GM18868 (cell line): ENCODE results near the gene PEMT.

ENCODE experiments used
- ATAC-seq: cut with Tn5 transposase; IDR thresholded peaks from one replicate; pipeline ENCODE4 v1.9.1; 2021; ENCODE audit warnings: mild to moderate bottlenecking, moderate library complexity; ENCODE audit not compliant: unreplicated experiment

Gene PEMT

DNA sequence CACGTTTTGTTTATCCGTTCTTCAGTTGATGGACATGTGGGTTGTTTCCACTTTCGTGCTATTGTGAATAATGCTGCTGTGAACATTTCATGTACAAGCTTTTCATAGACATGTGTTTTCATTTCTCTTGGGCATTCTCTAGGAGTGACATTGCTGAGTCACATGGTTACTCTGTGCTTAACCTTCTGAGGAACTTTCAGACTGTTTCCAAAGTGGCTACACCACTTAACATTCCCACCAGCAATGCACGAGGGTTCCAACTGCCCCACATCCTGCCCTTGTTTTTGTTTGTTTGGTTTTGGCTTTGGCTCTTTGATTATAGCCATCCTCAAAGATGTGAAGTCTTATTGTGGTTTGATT is 14.2 kb upstream of the PEMT start:
- ATAC-seq = no peak

GRCh38 chr17:17605083-17605728 is 13.7 kb upstream of the PEMT start:
- ATAC-seq = no peak

DNA sequence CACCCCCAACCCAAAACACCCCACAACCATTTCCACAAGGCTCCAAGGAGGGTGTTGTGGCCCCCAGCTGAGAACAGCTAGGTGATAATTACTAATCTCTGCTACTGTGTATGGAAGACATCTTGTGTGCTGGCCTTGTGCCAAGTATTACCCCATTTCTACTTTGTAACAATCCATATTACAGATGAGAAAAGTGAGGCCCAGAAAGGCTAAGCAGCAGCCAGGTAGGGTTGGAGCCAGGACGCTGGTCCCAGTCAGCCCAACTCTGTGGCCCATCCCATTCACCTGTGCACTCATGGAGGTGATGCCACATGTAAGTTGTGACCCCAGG is 12.4 kb upstream of the PEMT start:
- no peak for ATAC-seq

DNA sequence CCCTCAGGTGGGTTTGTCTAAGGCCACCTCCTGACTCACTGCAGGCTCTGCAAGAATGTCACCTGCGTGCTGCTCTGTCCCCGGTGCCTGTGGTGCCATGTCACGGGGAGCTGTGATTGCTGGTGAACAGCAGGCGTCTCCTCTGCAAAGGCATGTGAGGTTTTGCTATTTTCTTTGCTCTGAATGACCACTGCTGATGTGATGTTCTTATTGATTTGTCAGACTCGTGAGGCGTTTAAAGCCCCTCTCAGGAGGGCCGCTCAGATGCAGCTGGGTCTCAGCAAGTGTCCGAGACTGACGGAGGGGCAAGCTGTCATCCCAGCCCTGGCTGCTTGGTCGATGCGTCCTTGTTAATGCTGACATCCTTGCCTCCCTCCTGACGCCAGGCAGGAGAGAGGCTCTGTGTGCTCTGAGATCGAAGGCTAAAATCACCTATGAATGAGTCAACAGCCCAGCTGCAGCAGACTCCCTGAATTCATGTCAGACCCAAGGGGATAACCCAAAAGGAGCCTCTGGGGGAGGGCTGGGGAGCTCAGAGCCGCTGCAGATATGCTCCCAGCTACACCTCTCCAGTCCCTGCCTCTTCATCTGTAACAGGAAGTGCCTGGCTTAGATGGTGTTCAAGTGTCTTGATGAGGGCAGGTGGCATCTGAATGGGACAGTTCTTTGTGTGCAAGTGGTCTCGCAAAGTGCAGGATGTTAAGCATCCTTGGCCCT is 11.8 kb upstream of the PEMT start:
- ATAC-seq = no peak

- no peak for ATAC-seq
Observed at GRCh38 chr17:17599965-17600364, 8.5 kb upstream of the PEMT start.

- ATAC-seq = no peak
Observed at GRCh38 chr17:17598003-17598402, 6.5 kb upstream of the PEMT start.

- no peak for ATAC-seq
Observed at GRCh38 chr17:17595755-17596154, 4.2 kb upstream of the PEMT start.

DNA sequence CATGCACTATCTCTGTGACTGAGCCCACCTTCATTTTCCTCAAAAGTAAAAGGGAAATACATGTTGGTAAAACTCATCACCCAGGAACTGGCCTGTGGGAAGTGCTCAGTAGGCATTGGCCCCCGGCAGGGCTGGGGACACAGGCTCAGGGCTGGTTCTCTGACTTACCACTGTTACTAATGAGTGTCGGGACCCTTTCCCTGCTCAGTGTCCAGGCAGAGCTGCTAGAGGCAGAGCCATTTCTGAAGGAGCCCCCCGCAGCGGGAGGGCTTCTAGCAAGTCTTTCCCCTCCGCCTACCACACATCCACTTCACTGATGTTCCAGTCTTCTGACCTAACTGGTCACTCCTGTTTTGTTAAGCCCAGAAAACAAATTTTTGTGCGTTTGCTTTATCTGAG is 1.7 kb upstream of the PEMT start:
- no peak for ATAC-seq

- ATAC-seq = no peak
Observed at GRCh38 chr17:17590883-17591354, 589 bp downstream of the PEMT start.

- no peak for ATAC-seq
Observed at GRCh38 chr17:17590141-17590751, 1.3 kb downstream of the PEMT start.

GRCh38 chr17:17587614-17588337 is 3.7 kb downstream of the PEMT start:
- no peak for ATAC-seq

DNA sequence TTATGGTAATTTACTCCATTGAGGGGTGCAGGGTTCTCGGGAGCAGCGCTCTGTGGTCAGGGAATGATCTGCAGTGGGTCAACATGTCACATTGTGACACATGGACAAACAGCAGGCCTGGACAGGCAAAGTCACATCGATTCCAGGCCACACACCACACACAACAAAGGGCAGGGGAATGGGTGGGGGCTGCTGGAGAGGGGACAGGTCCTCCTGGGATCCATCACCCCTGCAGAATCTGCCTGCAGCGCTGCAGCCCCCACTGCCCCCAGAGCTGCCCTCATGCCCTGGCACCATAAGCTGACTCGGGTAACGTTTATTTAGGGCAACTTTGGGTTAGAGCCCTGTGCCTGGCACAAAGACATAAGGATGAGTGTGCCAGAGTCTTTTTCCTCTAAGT is 9.1 kb downstream of the PEMT start:
- no peak for ATAC-seq

GRCh38 chr17:17581509-17581908 is 10.0 kb downstream of the PEMT start:
- no peak for ATAC-seq

GRCh38 chr17:17580662-17581470 is 10.6 kb downstream of the PEMT start:
- no peak for ATAC-seq

GRCh38 chr17:17579691-17580090 is 11.8 kb downstream of the PEMT start:
- ATAC-seq = no peak

- ATAC-seq = no peak
Observed at GRCh38 chr17:17577373-17577772, 14.1 kb downstream of the PEMT start.

GRCh38 chr17:17576772-17577234 is 14.7 kb downstream of the PEMT start:
- ATAC-seq = no peak

- ATAC-seq = no peak
Observed at GRCh38 chr17:17575360-17576251, 15.9 kb downstream of the PEMT start.

DNA sequence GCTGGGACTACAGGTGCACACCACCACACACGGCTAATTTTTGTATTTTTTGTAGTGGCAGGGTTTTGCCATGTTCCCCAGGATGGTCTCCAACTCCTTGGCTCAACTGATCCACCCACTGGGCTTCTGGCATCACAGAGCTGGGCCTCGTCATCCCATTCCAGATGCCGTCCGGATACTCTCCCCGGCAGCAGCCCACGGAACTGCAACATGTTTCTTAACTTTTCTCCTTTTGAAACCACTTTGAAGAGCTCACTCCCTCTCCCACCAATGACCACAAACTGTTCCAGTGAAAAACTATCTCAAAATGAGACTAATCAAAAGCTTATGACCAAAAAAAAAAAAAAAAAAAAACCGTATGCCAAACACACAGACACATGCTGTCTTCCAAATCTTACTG is 17.6 kb downstream of the PEMT start:
- ATAC-seq = no peak
